K562 (cell line): Measurements from ENCODE around the gene SGMS1. TPM values are rescaled to one million over a fixed set of nuclear protein-coding genes. Genes with fewer than 3 reads are reported as not detected.

Experiments used
- FOXA3 ChIP-seq, 2 experiments: fragments of 450-650 bp in 1 of 2; sonication (generic) in 1 of 2; formaldehyde crosslinking; IDR thresholded peaks in 1 of 2; conservative IDR thresholded peaks in 1 of 2; 2 replicates each; pipeline versions ENCODE4 v1.4.0 to v1.8.0; 2020 to 2022; ENCODE audit warnings: mild to moderate bottlenecking in 2 of 2, missing genetic modification reagents in 1 of 2
- HMBOX1 ChIP-seq: sonication (generic); IDR thresholded peaks from 2 replicates; pipeline ENCODE4 v1.6.1; 2016
- MTF1 ChIP-seq: fragments of 250-450 bp; sonication (Bioruptor Pico); IDR thresholded peaks from 2 replicates; pipeline ENCODE4 v1.9.0; 2021; ENCODE audit warnings: moderate library complexity, mild to moderate bottlenecking, inconsistent platforms, borderline replicate concordance
- SAP30 ChIP-seq: fragments of 200-600 bp; sonication (generic); IDR thresholded peaks from 2 replicates; pipeline ENCODE4 v1.6.1; 2012; ENCODE audit warnings: borderline replicate concordance, low read depth, mild to moderate bottlenecking, moderate library complexity, low read length, control low read depth, inconsistent platforms; ENCODE audit not compliant: insufficient read depth, poor library complexity, severe bottlenecking
- SMAD4 ChIP-seq: fragments of 250-450 bp; sonication (Bioruptor Pico); conservative IDR thresholded peaks from 2 replicates; pipeline ENCODE4 v1.8.0; 2021; ENCODE audit warnings: inconsistent platforms, mild to moderate bottlenecking, moderate library complexity
- TAF1 ChIP-seq: IDR thresholded peaks from 2 replicates; pipeline ENCODE4 v1.6.1; 2011; ENCODE audit warnings: mild to moderate bottlenecking, low read length, moderate library complexity; ENCODE audit not compliant: insufficient read depth, control insufficient read depth, severe bottlenecking; ENCODE audit errors: extremely low read depth
- ZNF174 ChIP-seq: fragments of 250-450 bp; sonication (Bioruptor Pico); IDR thresholded peaks from 2 replicates; pipeline ENCODE4 v1.4.0; 2020; ENCODE audit warnings: mild to moderate bottlenecking
- ZNF280B ChIP-seq: fragments of 250-450 bp; sonication (Bioruptor Pico); IDR thresholded peaks from 2 replicates; pipeline ENCODE4 v1.5.1; 2021; ENCODE audit warnings: mild to moderate bottlenecking
- ZNF316 ChIP-seq: fragments of 450-650 bp; IDR thresholded peaks from 2 replicates; pipeline ENCODE4 v1.6.1; 2016
- ZNF354B ChIP-seq: fragments of 250-450 bp; sonication (Bioruptor Pico); IDR thresholded peaks from 2 replicates; pipeline ENCODE4 v1.4.0; 2020
- ZNF75A ChIP-seq: fragments of 450-650 bp; formaldehyde crosslinking; IDR thresholded peaks from 2 replicates; pipeline ENCODE4 v1.4.0; 2020; ENCODE audit warnings: mild to moderate bottlenecking
- polyA plus RNA-seq, 8 experiments: library from polyadenylated mRNA; depleted of rRNA in 4 of 8; stranded (reverse) in 5 of 8; unstranded in 3 of 8; fragments of >200 nt; fragmentation: Nextera tagmentation in 2 of 8; fragmentation: Illumina TruSeq in 1 of 8; extraction: Ambion mirVana in 2 of 8; extraction: Trizol in 1 of 8; gene quantifications; 2 replicates each; pipeline versions ENCODE4 v1.2.1 to v1.2.3, GENCODE V29; 2011 to 2014; ENCODE audit warnings: inconsistent platforms in 1 of 8, missing spikeins in 1 of 8
- total RNA-seq, 7 experiments: library from RNA; depleted of rRNA in 6 of 7; stranded (reverse); fragments of >200 nt in 6 of 7; fragmentation: Illumina TruSeq in 2 of 7; extraction: Trizol in 2 of 7; gene quantifications; 2 replicates each; pipeline versions ENCODE4 v1.2.1 to v1.2.3, GENCODE V29; 2011 to 2021; ENCODE audit warnings: low replicate concordance in 1 of 7

The SGMS1 gene
- total and polyA plus RNA-seq, 9 of the 15 experiments (the other 6 are each of a cell fraction or from before 2014, with no cell fraction given): 22.6 to 232 (median 82.2) TPM

- TF ChIP-seq HMBOX1: peak; percentile 82
- TF ChIP-seq TAF1: no peak
- no peak for TF ChIP-seq SAP30
- no peak for TF ChIP-seq FOXA3 (CRISPR knock-in tag; conservative IDR thresholded peaks at IDR 0.05 in 1 of 2, IDR thresholded peaks at IDR 0.05 in 1 of 2)
- no peak for TF ChIP-seq SMAD4 (CRISPR knock-in tag)
- no peak for TF ChIP-seq ZNF174 (CRISPR knock-in tag)
- TF ChIP-seq ZNF280B (CRISPR knock-in tag): no peak
- TF ChIP-seq ZNF354B (CRISPR knock-in tag): no peak
- TF ChIP-seq MTF1: no peak
- no peak for TF ChIP-seq ZNF75A (CRISPR knock-in tag)
- TF ChIP-seq ZNF316: no peak
These were observed 18.3 kb downstream of the SGMS1 start (continued) for GRCh38 chr10:50605269-50605950.
